HG02763 (cell line): ENCODE measurements around the gene NDFIP1.
"Not testable (repeated sequence)": the region's sequence is repeated elsewhere in the genome, so short reads cannot be mapped to it uniquely, and the experiment has no call there.

ENCODE experiments used
- ATAC-seq: cut with Tn5 transposase; IDR thresholded peaks from one replicate; pipeline ENCODE4 v1.9.1; 2021; ENCODE audit warnings: mild to moderate bottlenecking, moderate library complexity; ENCODE audit not compliant: unreplicated experiment

The NDFIP1 gene

GRCh38 chr5:142151436-142152383 lies 43.1 kb downstream of the NDFIP1 start:
- no peak for ATAC-seq

- no peak for ATAC-seq
Measured at GRCh38 chr5:142152384-142152732, 43.8 kb downstream of the NDFIP1 start.

GRCh38 chr5:142153674-142154448 lies 45.3 kb downstream of the NDFIP1 start:
- ATAC-seq = no peak

GRCh38 chr5:142154449-142154841 lies 45.9 kb downstream of the NDFIP1 start:
- not testable (repeated sequence) for ATAC-seq

GRCh38 chr5:142156839-142157463 lies 48.4 kb downstream of the NDFIP1 start:
- ATAC-seq = no peak

GRCh38 chr5:142159354-142159753 lies 50.8 kb downstream of the NDFIP1 start:
- no peak for ATAC-seq

- ATAC-seq = no peak
Measured at GRCh38 chr5:142164315-142164714, 55.7 kb downstream of the NDFIP1 start.

- ATAC-seq = no peak
Measured at GRCh38 chr5:142166754-142167153, 58.2 kb downstream of the NDFIP1 start.

GRCh38 chr5:142167458-142167857 lies 58.9 kb downstream of the NDFIP1 start:
- no peak for ATAC-seq

GRCh38 chr5:142168365-142168764 lies 59.8 kb downstream of the NDFIP1 start:
- ATAC-seq = no peak

GRCh38 chr5:142170254-142170953 lies 61.8 kb downstream of the NDFIP1 start:
- no peak for ATAC-seq

- ATAC-seq = no peak
Measured at GRCh38 chr5:142171270-142171669, 62.7 kb downstream of the NDFIP1 start.

- ATAC-seq = no peak
Measured at GRCh38 chr5:142175039-142175438, 66.5 kb downstream of the NDFIP1 start.

- no peak for ATAC-seq
Measured at GRCh38 chr5:142175461-142176142, 67.0 kb downstream of the NDFIP1 start.

- no peak for ATAC-seq
Measured at GRCh38 chr5:142176255-142176654, 67.7 kb downstream of the NDFIP1 start.

- no peak for ATAC-seq
Measured at GRCh38 chr5:142178651-142179050, 70.1 kb downstream of the NDFIP1 start.

GRCh38 chr5:142179776-142180387 lies 71.3 kb downstream of the NDFIP1 start:
- no peak for ATAC-seq

- ATAC-seq = no peak
Measured at GRCh38 chr5:142181096-142181495, 72.5 kb downstream of the NDFIP1 start.

- ATAC-seq = no peak
Measured at GRCh38 chr5:142181547-142182163, 73.1 kb downstream of the NDFIP1 start.
